Measurements from ENCODE around the gene CDH26.

DNA sequence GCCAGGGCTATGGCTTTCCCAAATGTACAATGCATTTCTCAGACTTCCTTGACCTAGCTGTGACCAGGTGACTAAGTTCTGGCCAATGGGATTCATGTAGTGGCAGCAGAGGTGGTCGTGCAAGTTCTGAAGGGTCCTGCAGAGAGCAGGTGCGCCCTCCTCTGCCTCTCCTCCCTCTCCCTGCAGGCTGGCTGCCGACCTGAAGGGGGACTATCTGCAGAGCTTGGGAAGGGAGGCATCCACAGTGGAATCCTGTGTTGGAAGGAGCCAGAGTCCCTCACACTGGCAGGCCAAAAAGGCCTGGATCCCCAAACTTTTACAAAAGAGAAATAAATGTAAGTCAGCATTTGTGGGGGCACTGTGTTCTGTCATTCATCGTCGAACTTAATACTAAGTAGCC, 66.6 kb downstream of the CDH26 start:
- TF ChIP-seq, protein P1, sequence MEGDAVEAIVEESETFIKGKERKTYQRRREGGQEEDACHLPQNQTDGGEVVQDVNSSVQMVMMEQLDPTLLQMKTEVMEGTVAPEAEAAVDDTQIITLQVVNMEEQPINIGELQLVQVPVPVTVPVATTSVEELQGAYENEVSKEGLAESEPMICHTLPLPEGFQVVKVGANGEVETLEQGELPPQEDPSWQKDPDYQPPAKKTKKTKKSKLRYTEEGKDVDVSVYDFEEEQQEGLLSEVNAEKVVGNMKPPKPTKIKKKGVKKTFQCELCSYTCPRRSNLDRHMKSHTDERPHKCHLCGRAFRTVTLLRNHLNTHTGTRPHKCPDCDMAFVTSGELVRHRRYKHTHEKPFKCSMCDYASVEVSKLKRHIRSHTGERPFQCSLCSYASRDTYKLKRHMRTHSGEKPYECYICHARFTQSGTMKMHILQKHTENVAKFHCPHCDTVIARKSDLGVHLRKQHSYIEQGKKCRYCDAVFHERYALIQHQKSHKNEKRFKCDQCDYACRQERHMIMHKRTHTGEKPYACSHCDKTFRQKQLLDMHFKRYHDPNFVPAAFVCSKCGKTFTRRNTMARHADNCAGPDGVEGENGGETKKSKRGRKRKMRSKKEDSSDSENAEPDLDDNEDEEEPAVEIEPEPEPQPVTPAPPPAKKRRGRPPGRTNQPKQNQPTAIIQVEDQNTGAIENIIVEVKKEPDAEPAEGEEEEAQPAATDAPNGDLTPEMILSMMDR (IDR thresholded peaks at IDR 0.05; ENCODE audit: extremely low read depth in 1 of 2, insufficient read depth in 1 of 2, low read depth in 1 of 2, low read length in 2 of 2): no peak
- TF ChIP-seq POLR2A (IDR thresholded peaks at IDR 0.05; ENCODE audit: low read depth, low read length) (no peak), EZH2 (IDR thresholded peaks at IDR 0.05; ENCODE audit: borderline replicate concordance, low read depth, low read length, severe bottlenecking) (no peak), POLR2AphosphoS5 (IDR thresholded peaks at IDR 0.05; ENCODE audit: insufficient read depth, low read depth, low read length) (no peak), JUN (IDR thresholded peaks at IDR 0.05; ENCODE audit: borderline replicate concordance, insufficient read depth, insufficient read length, low read depth) (no peak), MYC (IDR thresholded peaks at IDR 0.05; ENCODE audit: low read depth, low read length) (no peak)
- TF ChIP-seq, protein P2, sequence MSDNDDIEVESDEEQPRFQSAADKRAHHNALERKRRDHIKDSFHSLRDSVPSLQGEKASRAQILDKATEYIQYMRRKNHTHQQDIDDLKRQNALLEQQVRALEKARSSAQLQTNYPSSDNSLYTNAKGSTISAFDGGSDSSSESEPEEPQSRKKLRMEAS (IDR thresholded peaks at IDR 0.05; ENCODE audit: insufficient read depth, insufficient read length): no peak

Measured in endothelial cell of umbilical vein (primary cell).